Thyroid gland (tissue), 4 donors: ENCODE measurements around the gene CNTLN.

Source experiments
- CTCF ChIP-seq, 6 experiments: fragments of 200-600 bp in 3 of 6; fragments of 450-650 bp in 3 of 6; sonication (generic) in 3 of 6; IDR thresholded peaks; one replicate each; pipeline ENCODE4 v1.5.1; 2016 to 2019; ENCODE audit warnings: antibody characterized with exemption in 6 of 6, mild to moderate bottlenecking in 2 of 6, inconsistent platforms in 1 of 6, moderate library complexity in 1 of 6
- POLR2A ChIP-seq, 2 donors: fragments of 450-650 bp; IDR thresholded peaks; one replicate each; pipeline ENCODE4 v1.6.1; 2017; ENCODE audit warnings: antibody characterized with exemption in 2 of 2, mild to moderate bottlenecking in 2 of 2, moderate library complexity in 1 of 2

- TF ChIP-seq POLR2A (IDR thresholded peaks at IDR 0.05), result no peak
- TF ChIP-seq CTCF (IDR thresholded peaks at IDR 0.05), result no peak
Measured at GRCh38 chr9:17088566-17088965, 46.3 kb upstream of the CNTLN start.
